ENCODE measurements around the gene GALNT2. TPM values are rescaled to one million over a fixed set of nuclear protein-coding genes. Genes with fewer than 3 reads are reported as not detected.

GALNT2 gene
- total and polyA plus RNA-seq, 2 of the 13 experiments (the other 11 are each of a cell fraction or from before 2014, with no cell fraction given), result 39.3 to 39.6 TPM

DNA sequence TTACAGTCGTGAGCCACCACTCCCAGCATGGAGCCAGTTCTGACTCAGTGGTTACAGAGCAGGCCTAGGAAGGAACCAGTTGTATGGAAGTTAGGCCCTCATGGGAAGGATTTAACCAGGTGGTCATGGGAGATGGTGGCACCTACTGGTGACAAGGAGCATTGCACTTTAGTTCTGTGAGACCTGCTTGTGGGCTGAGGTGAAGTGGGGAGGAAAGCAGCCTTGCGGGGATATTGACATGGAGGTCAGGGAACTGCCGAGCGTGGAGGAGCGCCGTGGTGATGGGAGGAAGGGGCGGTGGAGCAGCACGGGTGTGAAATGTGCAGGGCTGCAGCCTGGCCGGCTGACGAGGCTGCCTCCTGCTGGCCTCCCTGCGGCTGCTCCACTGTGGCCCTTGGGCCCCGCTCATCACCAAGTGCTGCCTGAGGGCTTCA, 100.4 kb downstream of the GALNT2 start (continued):
- TF ChIP-seq, protein P1, sequence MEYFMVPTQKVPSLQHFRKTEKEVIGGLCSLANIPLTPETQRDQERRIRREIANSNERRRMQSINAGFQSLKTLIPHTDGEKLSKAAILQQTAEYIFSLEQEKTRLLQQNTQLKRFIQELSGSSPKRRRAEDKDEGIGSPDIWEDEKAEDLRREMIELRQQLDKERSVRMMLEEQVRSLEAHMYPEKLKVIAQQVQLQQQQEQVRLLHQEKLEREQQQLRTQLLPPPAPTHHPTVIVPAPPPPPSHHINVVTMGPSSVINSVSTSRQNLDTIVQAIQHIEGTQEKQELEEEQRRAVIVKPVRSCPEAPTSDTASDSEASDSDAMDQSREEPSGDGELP (IDR thresholded peaks at IDR 0.05; ENCODE audit: borderline replicate concordance, low read depth), result no peak
- TF ChIP-seq REPIN1 (CRISPR knock-in tag; IDR thresholded peaks at IDR 0.05; ENCODE audit: borderline replicate concordance, low read depth) (0 out of 2 replicates have a peak, but pooled peaks have one; percentile 54), ZNF749 (CRISPR knock-in tag; IDR thresholded peaks at IDR 0.05; ENCODE audit: borderline replicate concordance) (0 out of 2 replicates have a peak, but pooled peaks have one; percentile 35), MZF1 (CRISPR knock-in tag; IDR thresholded peaks at IDR 0.05; ENCODE audit: borderline replicate concordance) (no peak), AGO1 (IDR thresholded peaks at IDR 0.05; ENCODE audit: low read depth, low read length, poor library complexity, severe bottlenecking) (no peak), ZFX (CRISPR knock-in tag; IDR thresholded peaks at IDR 0.05; ENCODE audit: low read depth) (peak; percentile 34; the same call in 1 of the 2 replicates), POGZ (CRISPR knock-in tag; IDR thresholded peaks at IDR 0.05) (peak; percentile 37; the same call in 1 of the 2 replicates)

DNA sequence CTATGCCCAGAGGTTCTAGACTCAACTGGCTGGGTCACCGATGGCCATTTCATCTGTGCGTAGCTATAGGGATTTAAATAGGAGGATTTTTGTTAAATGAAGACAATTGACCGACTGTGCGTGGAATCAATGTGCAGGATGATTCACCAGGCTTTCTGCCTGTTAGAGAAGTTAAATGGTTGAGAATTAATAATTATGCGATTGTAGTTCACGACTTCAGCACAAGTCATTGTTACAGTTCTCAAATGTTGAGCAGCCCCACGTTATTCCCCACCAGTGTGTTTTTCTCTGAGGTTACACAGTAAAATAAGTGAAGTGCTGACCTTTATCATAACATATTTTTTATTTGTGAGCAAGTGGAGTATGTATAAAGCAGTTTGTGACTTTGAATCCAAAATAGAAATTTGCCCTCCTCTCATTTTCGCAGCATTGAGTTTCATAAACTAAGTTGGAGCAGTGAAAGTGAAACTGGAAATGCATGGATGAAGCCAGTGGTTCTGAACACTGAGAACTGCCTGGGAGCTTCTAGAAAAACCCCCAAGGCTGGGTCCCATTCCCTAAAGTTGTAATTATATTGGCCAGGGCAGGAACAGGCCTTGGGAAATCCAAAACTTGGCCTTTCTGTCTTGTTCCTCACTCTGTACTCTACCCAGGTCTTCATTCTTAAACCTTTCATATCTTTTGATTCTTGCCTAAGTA, 102.6 kb downstream of the GALNT2 start:
- WGBS (ENCODE audit: low lambda C conversion rate), result 93% methylated on average over 8 of the region's 8 CpGs
- no peak for DNase-seq (ENCODE audit: low spot score)
- no peak overlapping the region for H3K4me3 ChIP-seq (replicated peaks in 1 of 3; ENCODE audit: insufficient read depth in 1 of 3, low read depth in 2 of 3, low read length in 3 of 3)
- H2AFZ ChIP-seq (ENCODE audit: low read length), result no peak overlapping the region
- no peak overlapping the region for H3K9ac ChIP-seq (ENCODE audit: insufficient read depth, low read depth, low read length)
- no peaks in the 10 kb centered on the region for H3K27me3 ChIP-seq (ENCODE audit: control insufficient read depth in 1 of 2, insufficient read depth in 2 of 2, low read length in 2 of 2)
- H4K20me1 ChIP-seq (ENCODE audit: insufficient read depth, low read length), result no peaks in the 10 kb centered on the region; the same call in 1 of the 2 replicates
- H3K9me3 ChIP-seq (ENCODE audit: low read length), result peaks cover 9% of the 10 kb centered on the region
- H3K36me3 ChIP-seq (replicated peaks in 1 of 2; ENCODE audit: control insufficient read depth in 1 of 2, insufficient read depth in 2 of 2, low read length in 2 of 2), result no peaks in the 10 kb centered on the region
- FAIRE-seq, result no peak
- CTCF ChIA-PET (ENCODE audit: low intra/inter-chr PET ratio, low total read pairs), result no interaction called here
- intact Hi-C loops (cut with micrococcal nuclease; ENCODE audit: unreplicated experiment) (no loop called here), in situ Hi-C loops (cut with HindIII; ENCODE audit: extremely low pct_ligation_motif_present, low pct_unique_long_range_greater_than_20kb) (no loop called here)
- BruUV-seq (replicated peaks), result no TSS peak
- H3K4me1 ChIP-seq (ENCODE audit: insufficient read depth, low read length), result no peaks in the 10 kb centered on the region
- ATAC-seq, result no peak
- POLR2A ChIA-PET, result no interaction called here
- H3K4me2 ChIP-seq (ENCODE audit: low read depth, low read length), result no peak overlapping the region
- no peak overlapping the region for H3K27ac ChIP-seq (ENCODE audit: extremely low read length, insufficient read depth, low read length)
- H3K79me2 ChIP-seq (ENCODE audit: insufficient read depth, low read length), result peaks cover 13% of the 10 kb centered on the region
- TF ChIP-seq ZNF10 (CRISPR knock-in tag; IDR thresholded peaks at IDR 0.05; ENCODE audit: borderline replicate concordance, low read depth) (no peak), JUN (CRISPR knock-in tag; IDR thresholded peaks at IDR 0.05) (no peak), ELF3 (CRISPR knock-in tag; IDR thresholded peaks at IDR 0.05) (no peak)
- TF ChIP-seq, protein P2, sequence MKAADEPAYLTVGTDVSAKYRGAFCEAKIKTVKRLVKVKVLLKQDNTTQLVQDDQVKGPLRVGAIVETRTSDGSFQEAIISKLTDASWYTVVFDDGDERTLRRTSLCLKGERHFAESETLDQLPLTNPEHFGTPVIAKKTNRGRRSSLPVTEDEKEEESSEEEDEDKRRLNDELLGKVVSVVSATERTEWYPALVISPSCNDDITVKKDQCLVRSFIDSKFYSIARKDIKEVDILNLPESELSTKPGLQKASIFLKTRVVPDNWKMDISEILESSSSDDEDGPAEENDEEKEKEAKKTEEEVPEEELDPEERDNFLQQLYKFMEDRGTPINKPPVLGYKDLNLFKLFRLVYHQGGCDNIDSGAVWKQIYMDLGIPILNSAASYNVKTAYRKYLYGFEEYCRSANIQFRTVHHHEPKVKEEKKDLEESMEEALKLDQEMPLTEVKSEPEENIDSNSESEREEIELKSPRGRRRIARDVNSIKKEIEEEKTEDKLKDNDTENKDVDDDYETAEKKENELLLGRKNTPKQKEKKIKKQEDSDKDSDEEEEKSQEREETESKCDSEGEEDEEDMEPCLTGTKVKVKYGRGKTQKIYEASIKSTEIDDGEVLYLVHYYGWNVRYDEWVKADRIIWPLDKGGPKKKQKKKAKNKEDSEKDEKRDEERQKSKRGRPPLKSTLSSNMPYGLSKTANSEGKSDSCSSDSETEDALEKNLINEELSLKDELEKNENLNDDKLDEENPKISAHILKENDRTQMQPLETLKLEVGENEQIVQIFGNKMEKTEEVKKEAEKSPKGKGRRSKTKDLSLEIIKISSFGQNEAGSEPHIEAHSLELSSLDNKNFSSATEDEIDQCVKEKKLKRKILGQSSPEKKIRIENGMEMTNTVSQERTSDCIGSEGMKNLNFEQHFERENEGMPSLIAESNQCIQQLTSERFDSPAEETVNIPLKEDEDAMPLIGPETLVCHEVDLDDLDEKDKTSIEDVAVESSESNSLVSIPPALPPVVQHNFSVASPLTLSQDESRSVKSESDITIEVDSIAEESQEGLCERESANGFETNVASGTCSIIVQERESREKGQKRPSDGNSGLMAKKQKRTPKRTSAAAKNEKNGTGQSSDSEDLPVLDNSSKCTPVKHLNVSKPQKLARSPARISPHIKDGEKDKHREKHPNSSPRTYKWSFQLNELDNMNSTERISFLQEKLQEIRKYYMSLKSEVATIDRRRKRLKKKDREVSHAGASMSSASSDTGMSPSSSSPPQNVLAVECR (CRISPR knock-in tag; IDR thresholded peaks at IDR 0.05; ENCODE audit: borderline replicate concordance), result no peak

Data from HepG2 (cell line).